Hindlimb muscle (tissue), 1 donor: Measurements from ENCODE around the gene AGPAT2. TPM values are rescaled to one million over a fixed set of nuclear protein-coding genes. Genes with fewer than 3 reads are reported as not detected.

ENCODE experiments used
- DNase-seq: peaks from one replicate; pipeline ENCODE4 v3.0.0-alpha.2; 2013
- polyA plus RNA-seq: library from polyadenylated mRNA; unstranded; fragments of 120-200 nt; gene quantifications from one replicate; pipeline ENCODE4 v1.2.1, GENCODE V29; 2013; ENCODE audit not compliant: insufficient read length

The AGPAT2 gene
- polyA plus RNA-seq, 1 donor, result 19.1 TPM

- no peak for DNase-seq
These were observed 25.5 kb downstream of the AGPAT2 start for GRCh38 chr9:136661641-136662325.

- no peak for DNase-seq
These were observed 26.2 kb downstream of the AGPAT2 start for GRCh38 chr9:136660971-136661550.

GRCh38 chr9:136659861-136660784 is 27.1 kb downstream of the AGPAT2 start:
- DNase-seq, result no peak

GRCh38 chr9:136658849-136659535 is 28.3 kb downstream of the AGPAT2 start:
- no peak for DNase-seq

- no peak for DNase-seq
These were observed 29.0 kb downstream of the AGPAT2 start for GRCh38 chr9:136657974-136658848.

GRCh38 chr9:136656795-136657611 is 30.3 kb downstream of the AGPAT2 start:
- DNase-seq, result no peak

GRCh38 chr9:136656183-136656738 is 31.0 kb downstream of the AGPAT2 start:
- DNase-seq, result no peak

- no peak for DNase-seq
These were observed 31.6 kb downstream of the AGPAT2 start for GRCh38 chr9:136655536-136656182.

GRCh38 chr9:136654820-136655535 is 32.3 kb downstream of the AGPAT2 start:
- no peak for DNase-seq

GRCh38 chr9:136653323-136654079 is 33.8 kb downstream of the AGPAT2 start:
- DNase-seq, result no peak

- no peak for DNase-seq
These were observed 35.4 kb downstream of the AGPAT2 start for GRCh38 chr9:136651860-136652259.

GRCh38 chr9:136650648-136651047 is 36.6 kb downstream of the AGPAT2 start:
- DNase-seq, result no peak

- DNase-seq, result no peak
These were observed 37.2 kb downstream of the AGPAT2 start for GRCh38 chr9:136650021-136650420.

GRCh38 chr9:136648751-136649150 is 38.5 kb downstream of the AGPAT2 start:
- no peak for DNase-seq

GRCh38 chr9:136646827-136647711 is 40.2 kb downstream of the AGPAT2 start:
- DNase-seq, result no peak

GRCh38 chr9:136645903-136646754 is 41.1 kb downstream of the AGPAT2 start:
- DNase-seq, result peak; percentile 69
